Stimulated activated CD8-positive, alpha-beta memory T cell treated with anti-CD3 and anti-CD28 coated beads, Interleukin-4, amount 100 ng/mL, for 48 hours (primary cell): Measurements from ENCODE around the gene FYN.
A peak's percentile ranks its signal among the peaks of the same experiment; 100 is the strongest.

Experiments
- DNase-seq: peaks from one replicate; pipeline ENCODE4 v3.0.0-alpha.2; 2020

The FYN gene

DNA sequence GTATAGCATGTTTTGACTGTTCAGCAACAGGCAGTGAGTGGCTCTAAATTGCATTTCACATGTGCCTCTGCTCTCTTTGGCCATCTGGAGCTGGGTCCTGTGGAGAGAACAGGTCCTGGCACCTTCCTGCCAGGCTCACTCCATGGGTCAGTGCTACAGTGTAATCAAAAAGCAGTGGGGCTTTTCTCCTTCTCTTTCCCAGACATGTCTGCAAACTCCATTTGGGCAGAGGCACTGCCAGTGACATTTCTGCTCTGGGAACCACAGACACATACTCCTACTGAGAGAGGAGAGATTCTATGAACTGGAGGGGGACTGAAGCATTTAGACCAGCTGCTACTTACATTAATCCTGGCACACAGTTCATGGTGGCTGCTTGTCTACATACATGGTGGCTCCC is 199.3 kb downstream of the FYN start:
- DNase-seq, result no peak

GRCh38 chr6:111673532-111673931 is 199.7 kb downstream of the FYN start:
- no peak for DNase-seq

GRCh38 chr6:111672761-111673450 is 200.3 kb downstream of the FYN start:
- DNase-seq, result peak; percentile 6

GRCh38 chr6:111669326-111669725 is 203.9 kb downstream of the FYN start:
- no peak for DNase-seq

DNA sequence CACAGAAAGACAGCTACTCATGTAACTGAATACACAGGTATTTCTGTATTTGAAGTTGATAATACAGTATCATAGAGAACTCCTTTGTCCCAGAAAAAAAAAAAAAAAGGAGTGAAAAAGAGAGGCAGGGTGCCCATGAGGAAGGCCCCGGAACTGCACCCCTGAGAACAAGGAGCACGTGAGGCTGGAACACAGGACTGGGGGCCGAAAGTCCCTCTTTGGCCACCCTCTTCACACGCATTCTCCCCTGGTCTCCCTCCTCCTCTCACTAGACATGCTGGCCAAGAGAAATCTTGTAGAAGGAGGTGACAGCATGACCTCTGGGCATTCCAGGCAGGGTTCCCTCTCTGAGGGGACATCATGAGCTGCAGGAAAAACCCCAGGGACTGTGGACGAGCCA is 204.8 kb downstream of the FYN start:
- DNase-seq, result no peak

DNA sequence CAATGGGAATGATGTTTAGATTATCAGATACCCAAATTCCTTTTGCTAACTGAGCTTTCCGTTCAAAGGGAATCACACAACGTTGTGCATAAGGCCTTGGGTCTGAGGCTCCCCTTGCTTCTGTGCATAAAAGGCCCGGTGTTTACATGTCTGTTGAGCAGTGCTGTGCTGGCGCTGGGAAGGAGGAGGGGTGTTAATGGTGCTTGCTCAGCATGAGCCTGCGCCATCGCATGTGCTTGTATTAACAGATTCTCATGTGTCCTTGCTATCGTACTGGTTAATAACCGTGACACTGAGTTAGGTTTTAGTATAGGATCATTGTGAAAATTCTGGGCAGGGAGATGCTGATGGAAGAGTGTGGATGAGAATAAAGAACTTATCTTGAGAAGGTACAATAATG is 205.3 kb downstream of the FYN start:
- DNase-seq, result no peak

- DNase-seq, result no peak
Measured at GRCh38 chr6:111666847-111667246, 206.4 kb downstream of the FYN start.

- no peak for DNase-seq
Measured at GRCh38 chr6:111664565-111665030, 208.7 kb downstream of the FYN start.

GRCh38 chr6:111663692-111664564 is 209.3 kb downstream of the FYN start:
- no peak for DNase-seq

DNA sequence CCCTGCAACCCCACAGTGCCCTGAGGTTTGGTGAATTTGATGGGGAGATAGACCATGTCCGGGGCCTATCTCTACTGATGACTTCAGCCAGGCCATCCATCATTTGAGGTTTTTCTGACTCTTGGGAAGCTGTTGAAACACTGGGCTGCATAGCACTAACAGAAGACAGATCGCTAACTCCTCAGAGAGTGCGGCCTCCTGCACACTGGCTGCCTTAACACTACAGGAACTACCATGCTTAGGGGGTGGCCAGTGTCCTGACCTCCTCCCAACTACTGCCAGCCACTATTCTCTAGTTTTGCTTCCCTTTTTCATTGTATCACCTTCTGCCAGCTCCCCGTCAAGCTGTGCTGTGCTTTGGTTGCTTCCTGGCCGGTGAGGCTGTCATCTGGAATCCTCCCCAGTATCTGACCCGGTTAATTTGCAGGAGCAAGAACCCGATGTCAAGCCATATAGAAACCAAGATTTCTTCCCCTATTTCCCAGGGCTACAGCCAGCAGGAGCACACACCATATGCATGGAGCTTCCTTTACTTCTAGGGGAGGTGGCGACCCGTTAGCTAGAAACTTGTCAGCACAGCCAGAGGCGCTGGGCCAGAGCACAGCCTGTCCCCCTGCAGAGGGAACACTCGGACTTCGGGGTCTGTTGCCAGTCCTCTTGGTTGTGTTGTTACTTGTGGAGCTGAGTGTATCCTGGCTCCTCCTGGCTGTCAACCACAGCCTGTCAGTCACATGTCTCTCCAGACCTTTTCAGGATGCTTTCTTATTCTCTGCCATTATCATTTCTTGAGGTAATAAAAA is 210.3 kb downstream of the FYN start:
- DNase-seq, result peak; percentile 16

GRCh38 chr6:111662072-111662793 is 211.0 kb downstream of the FYN start:
- DNase-seq, result peak; percentile 5

DNA sequence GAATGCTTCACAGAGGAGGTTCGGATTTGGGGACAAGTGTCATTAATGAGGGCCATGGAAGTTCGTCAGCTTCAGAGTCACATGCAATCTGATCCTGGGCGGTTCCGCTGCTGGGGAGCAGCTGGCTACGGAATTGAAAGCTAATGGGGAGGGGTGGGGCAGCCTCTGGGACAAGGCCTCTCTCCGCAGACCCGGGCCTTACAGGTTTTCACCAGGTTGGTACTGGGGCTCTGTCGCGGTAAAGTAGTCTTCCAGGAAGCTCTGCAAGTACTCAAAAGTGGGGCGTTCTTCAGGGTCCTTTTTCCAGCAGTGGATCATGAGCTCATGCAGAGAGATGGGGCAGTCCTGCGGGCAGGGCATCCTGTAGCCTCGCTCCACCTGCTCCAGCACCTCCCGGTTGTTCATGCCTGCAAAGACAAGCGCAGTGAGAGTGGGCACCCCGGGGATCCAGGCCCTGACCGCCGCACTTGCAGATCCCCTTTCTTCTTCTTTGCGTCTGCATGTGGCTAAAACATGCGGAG is 211.7 kb downstream of the FYN start:
- DNase-seq, result peak; percentile 22

GRCh38 chr6:111660531-111660930 is 212.7 kb downstream of the FYN start:
- no peak for DNase-seq

DNA sequence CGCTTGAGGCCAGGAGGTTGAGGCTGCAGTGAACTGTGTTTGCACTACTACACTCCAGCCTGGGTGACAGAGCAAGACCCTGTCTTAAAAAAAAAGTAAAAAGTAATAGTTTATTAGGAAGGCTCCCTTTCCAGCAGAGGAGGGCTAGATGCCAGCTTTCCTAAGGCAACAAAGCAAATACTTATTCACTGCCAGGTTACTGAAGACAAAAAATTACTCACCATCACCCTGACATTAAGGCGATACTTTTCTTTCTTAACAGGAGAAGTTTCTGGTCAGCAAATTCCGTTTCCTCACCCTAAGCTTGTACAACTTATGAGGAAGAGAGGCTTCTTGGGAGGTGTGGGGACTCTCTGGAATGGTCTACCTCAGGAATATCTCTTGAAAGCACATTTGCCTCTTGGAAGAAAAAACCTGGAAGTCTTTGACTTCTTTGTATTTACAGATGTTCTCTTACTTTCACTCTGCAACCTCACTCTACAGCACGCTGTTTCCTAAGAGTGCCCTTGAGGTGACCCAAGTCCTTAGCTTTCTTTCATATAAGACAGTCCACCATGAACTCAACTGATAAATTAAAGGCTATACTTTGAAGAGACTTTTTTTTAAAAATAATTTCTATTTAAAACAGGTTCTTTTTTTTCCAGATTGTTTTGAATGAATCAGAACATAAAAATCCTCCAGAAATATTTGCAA is 214.6 kb downstream of the FYN start:
- no peak for DNase-seq

DNA sequence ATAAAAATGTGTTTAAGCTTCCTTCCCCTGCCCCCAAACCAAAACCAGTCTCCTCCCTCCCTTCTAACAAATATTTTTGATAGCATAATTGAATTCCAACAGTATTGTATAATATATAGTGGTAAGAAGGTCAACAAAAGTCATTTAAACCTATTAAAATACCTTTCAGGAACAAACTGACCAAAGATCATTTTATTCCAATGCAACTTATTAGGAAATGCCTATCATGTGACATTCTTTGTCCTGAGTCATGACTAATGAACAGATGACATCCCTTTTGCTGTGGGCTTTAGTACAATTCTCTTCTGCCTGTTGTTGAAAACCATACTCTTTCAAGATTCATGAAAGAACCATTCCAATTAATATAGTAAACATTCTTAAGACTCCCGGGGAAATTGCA is 216.1 kb downstream of the FYN start:
- no peak for DNase-seq

DNA sequence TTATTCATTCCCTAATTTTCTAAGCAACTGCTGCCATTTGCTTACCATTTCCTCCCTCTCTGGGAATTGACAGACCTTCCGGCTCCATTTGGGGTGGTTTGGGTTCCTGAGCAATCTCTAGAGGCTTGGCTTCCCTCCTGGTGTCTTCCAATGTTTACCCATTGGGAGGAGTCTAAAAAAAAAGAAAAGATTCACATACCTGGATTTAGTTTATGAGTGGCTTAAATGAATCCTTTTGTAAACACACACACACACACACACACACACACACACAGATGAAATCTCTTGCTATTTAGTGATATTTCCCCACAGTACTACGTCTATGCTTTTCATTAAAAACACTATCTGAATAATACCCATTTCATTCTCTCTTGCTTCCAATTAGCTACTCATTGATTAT is 219.3 kb downstream of the FYN start:
- no peak for DNase-seq

- no peak for DNase-seq
Measured at GRCh38 chr6:111653434-111653833, 219.8 kb downstream of the FYN start.

DNA sequence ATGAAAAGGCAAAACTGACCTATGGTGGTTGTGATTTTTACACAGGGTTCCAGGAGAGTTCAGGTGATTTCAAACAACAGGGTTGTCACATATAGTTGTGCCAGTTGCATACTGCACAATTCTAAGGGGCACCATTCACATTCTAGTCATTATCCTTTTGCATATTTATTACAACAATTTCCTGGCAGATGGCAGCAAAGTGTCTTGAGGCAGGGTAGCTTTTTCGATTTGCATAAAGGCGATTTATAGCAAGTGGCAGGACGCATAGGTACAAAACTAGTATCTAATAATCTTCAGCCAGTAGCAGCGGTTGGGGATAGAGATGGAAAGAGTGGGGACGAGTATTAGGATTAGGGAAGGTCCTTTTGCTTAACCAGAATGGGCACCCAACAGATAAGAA is 221.1 kb downstream of the FYN start:
- no peak for DNase-seq

GRCh38 chr6:111651185-111652034 is 221.8 kb downstream of the FYN start:
- DNase-seq, result no peak

DNA sequence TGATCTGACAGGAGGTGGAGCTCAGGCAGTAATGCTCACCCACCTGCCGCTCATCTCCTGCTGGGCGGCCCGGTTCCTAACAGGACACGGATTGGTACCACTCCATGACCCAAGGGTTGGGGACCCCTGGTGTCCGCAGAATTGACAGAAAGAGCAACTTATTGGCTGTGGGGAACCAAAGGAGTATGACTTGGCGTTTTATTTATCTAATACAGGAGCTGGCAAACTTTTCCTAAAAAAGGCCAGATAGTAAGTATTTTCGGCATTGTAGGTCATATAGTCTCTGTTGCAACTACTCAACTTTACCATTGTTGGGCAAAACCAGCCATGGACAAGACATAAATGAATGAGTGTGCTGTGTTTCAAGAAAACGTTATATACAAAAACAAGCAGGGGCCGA is 223.2 kb downstream of the FYN start:
- DNase-seq, result no peak

DNA sequence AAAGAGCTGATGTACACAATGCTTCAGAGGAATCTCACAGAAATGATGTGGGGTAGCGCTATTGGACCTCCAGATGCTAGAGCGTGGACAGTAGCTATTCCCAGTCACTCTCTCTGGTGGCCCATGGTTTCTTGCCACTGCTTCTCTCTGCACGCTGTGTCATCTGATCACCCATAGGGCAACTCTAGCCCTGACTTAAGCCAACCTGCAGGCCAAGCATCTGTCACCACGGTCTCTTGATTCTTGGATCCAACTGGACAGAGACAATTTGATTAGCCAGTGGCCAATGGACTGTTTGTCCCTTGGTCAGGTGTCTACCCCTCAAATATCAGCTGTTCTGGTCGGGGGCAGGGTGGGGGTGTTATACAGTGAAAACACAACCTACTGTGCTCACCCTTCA is 225.2 kb downstream of the FYN start:
- no peak for DNase-seq
